ENCODE results near the gene PRKD2. TPM values are rescaled to one million over a fixed set of nuclear protein-coding genes. Genes with fewer than 3 reads are reported as not detected.
A peak's percentile ranks its signal among the peaks of the same experiment; 100 is the strongest.

PRKD2 gene
- total and polyA plus RNA-seq, 4 donors = 7.3 to 14.4 (median 9.3) TPM

- no peak for TF ChIP-seq GABPA (IDR thresholded peaks at IDR 0.05 in 1 of 2, conservative IDR thresholded peaks at IDR 0.05 in 1 of 2)
- peak; percentile 79 to 88 for TF ChIP-seq RAD21 (IDR thresholded peaks at IDR 0.05)
- TF ChIP-seq HNF4A (conservative IDR thresholded peaks at IDR 0.05) = no peak
- TF ChIP-seq CTCF (IDR thresholded peaks at IDR 0.05; ENCODE audit: low read depth, low read length, missing input control) = peak; percentile 76
- H3K4me3 ChIP-seq (ENCODE audit: low read depth in 1 of 3, low read length in 3 of 3) = no peak overlapping the region
- peaks cover 0 to 22% (median 10%) of the 10 kb centered on the region in 4 donors for H3K4me1 ChIP-seq (ENCODE audit: control insufficient read depth in 4 of 4, insufficient read depth in 4 of 4, low read length in 3 of 4)
- WGBS = 48% methylated on average over 20 of the region's 20 CpGs
- no peaks in the 10 kb centered on the region for H3K9me3 ChIP-seq (ENCODE audit: control insufficient read depth in 4 of 4, low read length in 3 of 4)
- H3K9ac ChIP-seq (ENCODE audit: low read depth in 1 of 2, low read length in 2 of 2) = no peak overlapping the region
- no peaks in the 10 kb centered on the region for H3K27me3 ChIP-seq (ENCODE audit: control insufficient read depth in 4 of 4, insufficient read depth in 4 of 4, low read length in 3 of 4)
- peaks cover 21 to 74% (median 37%) of the 10 kb centered on the region in 4 donors for H3K36me3 ChIP-seq (ENCODE audit: control insufficient read depth in 4 of 4, insufficient read depth in 3 of 4, low read depth in 1 of 4, low read length in 3 of 4)
- DNase-seq (ENCODE audit: low spot score) = peak; percentile 89
- H3K27ac ChIP-seq (ENCODE audit: low read depth in 1 of 2, low read length in 2 of 2) = peak overlapping the region; percentile 6 to 33
These were observed 11.9 kb upstream of the PRKD2 start for GRCh38 chr19:46728693-46729339.

- no peaks in the 10 kb centered on the region for H3K9me3 ChIP-seq (ENCODE audit: control insufficient read depth in 4 of 4, low read length in 3 of 4)
- peaks cover 0 to 20% (median 9%) of the 10 kb centered on the region in 4 donors for H3K4me1 ChIP-seq (ENCODE audit: control insufficient read depth in 4 of 4, insufficient read depth in 4 of 4, low read length in 3 of 4)
- TF ChIP-seq RXRA (IDR thresholded peaks at IDR 0.05) (peak in 1 of 2 donors; percentile 45), SP1 (IDR thresholded peaks at IDR 0.05) (peak; percentile 24), JUND (IDR thresholded peaks at IDR 0.05) (no peak), GABPA (IDR thresholded peaks at IDR 0.05 in 1 of 2, conservative IDR thresholded peaks at IDR 0.05 in 1 of 2) (no peak), NR2F2 (IDR thresholded peaks at IDR 0.05) (peak; percentile 90), TAF1 (conservative IDR thresholded peaks at IDR 0.05) (no peak), ATF3 (IDR thresholded peaks at IDR 0.05) (no peak), FOXA2 (IDR thresholded peaks at IDR 0.05) (no peak), MAX (IDR thresholded peaks at IDR 0.05) (no peak), CTCF (IDR thresholded peaks at IDR 0.05; ENCODE audit: low read depth, low read length, missing input control) (no peak)
- peak overlapping the region; percentile 6 to 33 for H3K27ac ChIP-seq (ENCODE audit: low read depth in 1 of 2, low read length in 2 of 2)
- WGBS = 73% methylated on average over 14 of the region's 14 CpGs
- H3K9ac ChIP-seq (ENCODE audit: low read depth in 1 of 2, low read length in 2 of 2) = no peak overlapping the region
- peaks cover 19 to 78% (median 36%) of the 10 kb centered on the region in 4 donors for H3K36me3 ChIP-seq (ENCODE audit: control insufficient read depth in 4 of 4, insufficient read depth in 3 of 4, low read depth in 1 of 4, low read length in 3 of 4)
- DNase-seq (ENCODE audit: low spot score) = no peak
- no peaks in the 10 kb centered on the region for H3K27me3 ChIP-seq (ENCODE audit: control insufficient read depth in 4 of 4, insufficient read depth in 4 of 4, low read length in 3 of 4)
- no peak overlapping the region for H3K4me3 ChIP-seq (ENCODE audit: low read depth in 1 of 3, low read length in 3 of 3)
These were observed 11.3 kb upstream of the PRKD2 start for GRCh38 chr19:46728208-46728607.

GRCh38 chr19:46727757-46728156, 10.8 kb upstream of the PRKD2 start:
- Histone ChIP-seq H3K4me3 (ENCODE audit: low read depth in 1 of 3, low read length in 3 of 3) (no peak overlapping the region), H3K9me3 (ENCODE audit: control insufficient read depth in 4 of 4, low read length in 3 of 4) (no peaks in the 10 kb centered on the region), H3K27ac (ENCODE audit: low read depth in 1 of 2, low read length in 2 of 2) (peak overlapping the region in 1 of 2 donors; percentile 32), H3K9ac (ENCODE audit: low read depth in 1 of 2, low read length in 2 of 2) (no peak overlapping the region), H3K27me3 (ENCODE audit: control insufficient read depth in 4 of 4, insufficient read depth in 4 of 4, low read length in 3 of 4) (no peaks in the 10 kb centered on the region), H3K4me1 (ENCODE audit: control insufficient read depth in 4 of 4, insufficient read depth in 4 of 4, low read length in 3 of 4) (peaks cover 0 to 20% (median 9%) of the 10 kb centered on the region in 4 donors), H3K36me3 (ENCODE audit: control insufficient read depth in 4 of 4, insufficient read depth in 3 of 4, low read depth in 1 of 4, low read length in 3 of 4) (peaks cover 16 to 76% (median 34%) of the 10 kb centered on the region in 4 donors)
- 71% methylated on average over 11 of the region's 11 CpGs for WGBS
- DNase-seq (ENCODE audit: low spot score) = no peak
- TF ChIP-seq FOXA2 (IDR thresholded peaks at IDR 0.05) (no peak), SP1 (IDR thresholded peaks at IDR 0.05) (no peak), HNF4G (IDR thresholded peaks at IDR 0.05) (no peak), RXRA (IDR thresholded peaks at IDR 0.05) (no peak), ATF3 (IDR thresholded peaks at IDR 0.05) (no peak), CTCF (IDR thresholded peaks at IDR 0.05; ENCODE audit: low read depth, low read length, missing input control) (no peak), NR2F2 (IDR thresholded peaks at IDR 0.05) (no peak), HNF4A (conservative IDR thresholded peaks at IDR 0.05) (no peak), ZBTB33 (IDR thresholded peaks at IDR 0.05) (no peak), YY1 (IDR thresholded peaks at IDR 0.05) (no peak), GABPA (IDR thresholded peaks at IDR 0.05 in 1 of 2, conservative IDR thresholded peaks at IDR 0.05 in 1 of 2) (no peak), MAX (IDR thresholded peaks at IDR 0.05) (no peak)

Measured in liver (tissue), 9 donors.